Measurements from ENCODE around the gene SLC45A2.

SLC45A2 gene

GRCh38 chr5:34002629-34003328, 18.3 kb upstream of the SLC45A2 start:
- H3K4me2 ChIP-seq (ENCODE audit: insufficient read depth, low read length): no peak overlapping the region
- TF ChIP-seq, protein P1, sequence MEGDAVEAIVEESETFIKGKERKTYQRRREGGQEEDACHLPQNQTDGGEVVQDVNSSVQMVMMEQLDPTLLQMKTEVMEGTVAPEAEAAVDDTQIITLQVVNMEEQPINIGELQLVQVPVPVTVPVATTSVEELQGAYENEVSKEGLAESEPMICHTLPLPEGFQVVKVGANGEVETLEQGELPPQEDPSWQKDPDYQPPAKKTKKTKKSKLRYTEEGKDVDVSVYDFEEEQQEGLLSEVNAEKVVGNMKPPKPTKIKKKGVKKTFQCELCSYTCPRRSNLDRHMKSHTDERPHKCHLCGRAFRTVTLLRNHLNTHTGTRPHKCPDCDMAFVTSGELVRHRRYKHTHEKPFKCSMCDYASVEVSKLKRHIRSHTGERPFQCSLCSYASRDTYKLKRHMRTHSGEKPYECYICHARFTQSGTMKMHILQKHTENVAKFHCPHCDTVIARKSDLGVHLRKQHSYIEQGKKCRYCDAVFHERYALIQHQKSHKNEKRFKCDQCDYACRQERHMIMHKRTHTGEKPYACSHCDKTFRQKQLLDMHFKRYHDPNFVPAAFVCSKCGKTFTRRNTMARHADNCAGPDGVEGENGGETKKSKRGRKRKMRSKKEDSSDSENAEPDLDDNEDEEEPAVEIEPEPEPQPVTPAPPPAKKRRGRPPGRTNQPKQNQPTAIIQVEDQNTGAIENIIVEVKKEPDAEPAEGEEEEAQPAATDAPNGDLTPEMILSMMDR (IDR thresholded peaks at IDR 0.05; ENCODE audit: borderline replicate concordance, extremely low read depth, low read length, poor library complexity, severe bottlenecking): no peak
- no peak for TF ChIP-seq EZH2 (IDR thresholded peaks at IDR 0.05; ENCODE audit: borderline replicate concordance, low read depth, low read length, severe bottlenecking)

DNA sequence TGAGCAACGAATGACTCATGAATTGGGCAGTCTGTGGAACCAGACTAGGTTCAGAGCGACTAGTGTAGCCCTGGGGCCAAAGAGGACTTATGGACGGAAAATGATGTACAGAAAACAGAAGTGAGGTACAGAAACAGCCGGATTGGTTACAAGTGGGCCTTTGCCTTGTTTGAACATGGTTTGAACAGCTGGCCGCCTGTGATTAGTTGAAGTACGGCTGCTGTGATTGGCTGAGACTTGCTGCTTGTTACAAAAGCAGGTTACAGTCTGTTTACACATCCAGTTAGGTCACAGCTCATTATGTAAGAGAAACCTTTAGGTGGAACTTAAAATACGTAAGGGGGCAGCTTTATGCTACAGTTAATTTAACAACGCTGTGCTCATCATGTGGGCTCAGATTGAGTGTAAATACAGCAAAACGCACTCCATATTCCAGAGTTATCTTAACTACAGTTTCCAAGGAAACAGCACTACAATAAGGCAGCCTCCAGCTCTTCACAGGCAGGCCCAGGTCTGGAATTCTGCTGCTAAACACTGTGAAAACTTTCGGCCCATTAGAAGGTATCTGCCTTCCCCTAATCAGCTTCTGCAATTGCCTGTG, 16.8 kb upstream of the SLC45A2 start:
- H3K4me1 ChIP-seq (ENCODE audit: insufficient read depth, low read length): peaks cover 4% of the 10 kb centered on the region
- no peak overlapping the region for H3K4me3 ChIP-seq (ENCODE audit: low read depth in 1 of 2, low read length in 2 of 2)
- no peaks in the 10 kb centered on the region for H3K9me3 ChIP-seq (ENCODE audit: insufficient read depth, low read length, severe bottlenecking)
- H2AFZ ChIP-seq (ENCODE audit: low read depth, low read length): no peak overlapping the region
- H4K20me1 ChIP-seq (ENCODE audit: insufficient read depth, low read length): no peaks in the 10 kb centered on the region
- peaks cover 39% of the 10 kb centered on the region for H3K36me3 ChIP-seq (ENCODE audit: insufficient read depth, low read length)
- no peaks in the 10 kb centered on the region for H3K27me3 ChIP-seq (ENCODE audit: insufficient read depth, low read length, poor library complexity)
- TF ChIP-seq, protein P1 (IDR thresholded peaks at IDR 0.05; ENCODE audit: borderline replicate concordance, extremely low read depth, low read length, poor library complexity, severe bottlenecking): no peak
- TF ChIP-seq EZH2 (IDR thresholded peaks at IDR 0.05; ENCODE audit: borderline replicate concordance, low read depth, low read length, severe bottlenecking): no peak
- no peaks in the 10 kb centered on the region for H3K79me2 ChIP-seq (ENCODE audit: insufficient read depth, low read length)
- H3K4me2 ChIP-seq (ENCODE audit: insufficient read depth, low read length): no peak overlapping the region
- DNase-seq: no peak
- H3K9ac ChIP-seq (ENCODE audit: low read depth, low read length): no peak overlapping the region
- H3K27ac ChIP-seq (ENCODE audit: low read length): no peak overlapping the region
- ATAC-seq (ENCODE audit: insufficient read depth, low read depth): no peak

More at GRCh38 chr5:34002629-34003328, 18.3 kb upstream of the SLC45A2 start:
- DNase-seq (no peak), ATAC-seq (ENCODE audit: insufficient read depth, low read depth) (no peak)
- H3K9ac ChIP-seq (ENCODE audit: low read depth, low read length): no peak overlapping the region
- peaks cover 14% of the 10 kb centered on the region for H3K4me1 ChIP-seq (ENCODE audit: insufficient read depth, low read length)
- H2AFZ ChIP-seq (ENCODE audit: low read depth, low read length): no peak overlapping the region
- H3K36me3 ChIP-seq (ENCODE audit: insufficient read depth, low read length): peaks cover 33% of the 10 kb centered on the region
- H3K4me3 ChIP-seq (ENCODE audit: low read depth in 1 of 2, low read length in 2 of 2): no peak overlapping the region
- H4K20me1 ChIP-seq (ENCODE audit: insufficient read depth, low read length): no peaks in the 10 kb centered on the region
- H3K79me2 ChIP-seq (ENCODE audit: insufficient read depth, low read length): peaks cover 8% of the 10 kb centered on the region
- H3K9me3 ChIP-seq (ENCODE audit: insufficient read depth, low read length, severe bottlenecking): no peaks in the 10 kb centered on the region
- no peaks in the 10 kb centered on the region for H3K27me3 ChIP-seq (ENCODE audit: insufficient read depth, low read length, poor library complexity)
- H3K27ac ChIP-seq (ENCODE audit: low read length): no peak overlapping the region

GRCh38 chr5:33999978-34000377, 15.5 kb upstream of the SLC45A2 start:
- Histone ChIP-seq H3K9ac (ENCODE audit: low read depth, low read length) (no peak overlapping the region), H3K4me3 (ENCODE audit: low read depth in 1 of 2, low read length in 2 of 2) (no peak overlapping the region), H3K9me3 (ENCODE audit: insufficient read depth, low read length, severe bottlenecking) (no peaks in the 10 kb centered on the region), H3K4me2 (ENCODE audit: insufficient read depth, low read length) (no peak overlapping the region), H3K36me3 (ENCODE audit: insufficient read depth, low read length) (peaks cover 36% of the 10 kb centered on the region), H2AFZ (ENCODE audit: low read depth, low read length) (no peak overlapping the region), H3K27me3 (ENCODE audit: insufficient read depth, low read length, poor library complexity) (no peaks in the 10 kb centered on the region), H4K20me1 (ENCODE audit: insufficient read depth, low read length) (no peaks in the 10 kb centered on the region), H3K79me2 (ENCODE audit: insufficient read depth, low read length) (no peaks in the 10 kb centered on the region), H3K27ac (ENCODE audit: low read length) (no peak overlapping the region), H3K4me1 (ENCODE audit: insufficient read depth, low read length) (no peaks in the 10 kb centered on the region)
- TF ChIP-seq EZH2 (IDR thresholded peaks at IDR 0.05; ENCODE audit: borderline replicate concordance, low read depth, low read length, severe bottlenecking): no peak
- TF ChIP-seq, protein P1 (IDR thresholded peaks at IDR 0.05; ENCODE audit: borderline replicate concordance, extremely low read depth, low read length, poor library complexity, severe bottlenecking): no peak
- DNase-seq: no peak
- ATAC-seq (ENCODE audit: insufficient read depth, low read depth): no peak

Measured in DND-41 (cell line).